HG03045 (cell line): ENCODE measurements around the gene PFDN2.
A peak's percentile ranks its signal among the peaks of the same experiment; 100 is the strongest.
"Not testable (repeated sequence)": the region's sequence is repeated elsewhere in the genome, so short reads cannot be mapped to it uniquely, and the experiment has no call there.

ENCODE experiments used
- ATAC-seq: cut with Tn5 transposase; IDR thresholded peaks from one replicate; pipeline ENCODE4 v1.9.1; 2021; ENCODE audit warnings: mild to moderate bottlenecking, moderate library complexity; ENCODE audit not compliant: unreplicated experiment

PFDN2 gene

DNA sequence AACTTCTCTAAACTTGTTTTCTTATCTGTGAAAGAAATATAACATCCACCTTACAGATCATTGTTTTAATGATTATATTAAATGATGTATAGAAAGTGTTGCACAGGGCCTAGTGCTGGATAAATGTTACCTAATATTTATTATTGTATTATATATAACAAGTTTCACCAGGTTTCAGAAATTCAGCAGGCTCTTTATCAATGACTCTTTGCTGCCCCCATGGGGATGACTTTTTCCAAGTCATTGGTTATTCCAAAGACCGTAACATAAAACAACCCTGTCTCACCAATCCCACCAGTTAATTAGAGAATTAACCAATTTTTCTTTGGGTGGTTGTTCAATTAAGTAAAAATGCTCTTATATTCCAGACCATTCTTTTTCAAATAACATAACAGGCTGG, 21.9 kb upstream of the PFDN2 start:
- no peak for ATAC-seq

DNA sequence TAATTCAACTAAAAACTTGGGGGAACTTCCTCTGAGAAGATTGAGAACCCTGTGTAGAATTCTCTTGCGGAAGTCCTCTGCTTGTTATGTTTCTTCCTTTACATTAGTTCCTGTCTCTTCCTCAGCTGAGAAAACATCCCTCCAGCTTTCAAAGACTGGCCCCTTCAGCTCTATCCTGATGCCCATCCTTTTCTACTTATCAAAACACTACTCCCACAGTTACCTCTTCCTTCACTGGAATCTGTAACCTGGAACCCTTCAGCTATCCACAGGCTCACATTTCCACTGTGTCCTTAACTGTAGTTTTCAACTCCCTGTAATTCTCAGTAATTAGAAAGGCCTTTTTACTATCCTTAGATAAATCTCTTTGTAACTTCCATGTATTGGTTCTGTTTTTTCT, 20.6 kb upstream of the PFDN2 start:
- no peak for ATAC-seq

DNA sequence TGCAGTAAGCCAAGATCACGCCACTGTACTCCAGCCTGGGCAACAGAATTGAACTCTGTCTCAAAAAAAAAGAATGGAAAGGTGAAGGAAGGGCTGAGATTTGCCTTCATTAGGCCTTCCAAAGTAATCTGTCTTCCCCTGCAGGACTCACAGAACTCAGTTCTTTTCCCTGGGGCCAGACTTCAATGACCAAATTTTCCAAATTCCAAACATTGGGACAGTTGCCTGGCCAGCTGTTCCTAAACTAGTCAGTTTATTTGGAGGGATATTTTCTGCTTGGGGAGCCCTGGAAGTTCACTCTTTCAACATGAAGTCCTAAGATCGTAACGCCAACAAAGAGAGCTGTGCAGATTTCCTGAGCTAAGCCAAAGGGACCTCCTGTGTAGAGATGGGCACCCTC, 20.0 kb upstream of the PFDN2 start:
- no peak for ATAC-seq

DNA sequence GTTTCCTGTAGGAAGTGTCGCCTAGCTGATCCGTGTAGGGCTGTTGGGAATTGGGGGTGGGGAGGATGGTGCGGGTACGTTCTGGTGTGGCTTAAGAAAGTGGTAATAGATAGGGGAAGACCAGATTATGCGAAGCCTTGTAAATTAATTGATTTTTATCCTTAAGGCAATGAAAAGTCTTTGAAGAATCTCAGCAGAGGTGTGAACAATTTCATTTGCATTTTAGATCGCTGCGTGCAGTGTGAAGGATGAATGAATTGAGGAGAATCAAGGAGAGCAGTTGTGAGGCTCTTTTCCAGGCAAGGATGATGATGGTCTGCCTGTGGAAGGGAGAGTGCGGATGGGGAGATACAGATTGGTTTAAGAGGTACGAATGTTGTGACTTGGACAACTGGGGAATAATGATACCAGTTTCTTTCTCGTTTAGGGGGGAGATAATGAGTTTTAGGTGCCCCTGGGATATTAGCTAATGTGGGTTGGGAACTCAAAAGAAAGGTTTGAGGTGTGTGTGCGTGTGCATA, 15.4 kb upstream of the PFDN2 start:
- ATAC-seq = no peak

DNA sequence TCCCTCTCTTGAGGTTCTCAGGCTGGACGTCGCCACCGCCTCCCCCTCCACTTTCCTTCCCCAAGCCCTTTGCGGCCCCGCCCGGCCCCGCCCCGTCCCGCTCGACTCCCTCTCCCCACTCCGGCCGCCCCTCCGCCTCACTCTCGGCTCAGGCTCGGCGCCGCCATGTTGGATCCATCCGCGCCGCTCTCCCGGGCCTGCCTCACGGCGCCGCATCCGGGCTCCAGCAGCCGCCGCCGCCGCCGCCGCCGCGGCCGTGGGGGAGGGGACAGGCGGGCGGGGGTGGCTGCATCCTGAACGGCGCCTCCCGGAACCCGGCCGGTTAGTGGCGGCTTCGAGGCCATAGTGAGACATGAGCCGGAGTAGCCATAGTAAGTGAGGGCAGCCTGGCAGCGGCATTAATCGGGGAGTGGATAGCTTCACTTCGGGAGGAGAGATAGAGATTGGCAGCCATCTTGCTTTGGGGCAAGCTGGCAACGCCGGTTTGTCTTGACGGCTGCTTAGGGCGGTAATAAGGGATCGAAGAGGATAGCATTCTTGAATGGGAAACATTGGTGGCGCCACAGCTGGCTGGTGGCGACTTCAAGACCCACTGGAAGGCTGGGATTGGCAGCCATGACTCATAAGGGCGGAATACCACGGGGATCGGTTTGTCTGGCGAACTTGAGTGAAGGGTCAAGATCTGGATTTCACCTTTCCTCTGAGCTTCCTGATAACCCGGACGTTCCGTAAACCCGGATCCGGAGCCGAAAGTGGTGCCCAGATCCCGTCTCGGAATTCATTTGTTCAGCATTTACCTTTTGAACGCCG, 14.8 kb upstream of the PFDN2 start, which contains the start of gene DEDD:
Gene DEDD (minus strand): TSS at position 258 of the 810 bp plus-strand sequence. CDS start 8,205 bp downstream, outside the sequence.
- peak; percentile 95 for ATAC-seq

DNA sequence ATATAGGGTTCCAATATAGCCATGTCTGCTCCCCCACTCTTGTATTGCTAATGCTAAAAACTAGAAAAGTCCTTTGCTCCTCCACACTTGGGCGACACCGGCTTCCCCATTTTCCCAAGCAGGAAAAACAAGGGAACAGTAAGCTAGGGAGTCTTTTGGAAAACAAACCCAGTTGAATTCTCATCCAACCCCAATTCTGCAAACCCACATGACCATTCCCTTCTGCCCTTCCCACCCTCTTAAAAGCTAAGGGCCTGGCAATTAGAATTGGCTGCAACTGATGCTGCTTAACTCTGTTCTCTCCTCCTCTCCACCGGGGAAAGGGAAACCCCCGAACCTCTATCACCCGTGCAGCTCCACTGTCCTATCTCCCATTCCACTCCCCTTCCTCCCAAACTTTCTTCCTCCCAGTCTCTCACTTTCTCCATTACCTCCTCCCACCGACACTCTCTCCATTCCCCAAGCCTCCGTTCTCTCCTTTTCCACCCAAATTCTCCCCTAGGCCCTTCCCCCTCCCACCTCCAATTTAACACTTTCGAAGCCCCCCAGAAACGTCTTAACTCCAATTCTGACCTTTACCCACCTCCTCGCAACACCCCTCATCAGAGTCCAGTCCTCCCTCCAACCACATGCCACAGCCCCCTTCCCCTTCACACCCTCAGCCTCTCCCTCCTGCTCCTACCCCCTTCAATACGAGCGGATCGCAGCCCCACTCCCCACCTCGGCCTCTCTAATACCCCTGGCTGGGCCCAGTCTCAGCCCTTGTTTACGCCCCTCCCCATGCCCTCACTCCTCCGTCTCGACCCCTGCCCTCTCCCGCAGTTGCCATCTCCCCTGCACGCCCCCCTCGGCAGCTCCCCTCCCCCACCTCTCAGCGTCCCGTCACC, 13.9 kb upstream of the PFDN2 start:
- no peak for ATAC-seq

DNA sequence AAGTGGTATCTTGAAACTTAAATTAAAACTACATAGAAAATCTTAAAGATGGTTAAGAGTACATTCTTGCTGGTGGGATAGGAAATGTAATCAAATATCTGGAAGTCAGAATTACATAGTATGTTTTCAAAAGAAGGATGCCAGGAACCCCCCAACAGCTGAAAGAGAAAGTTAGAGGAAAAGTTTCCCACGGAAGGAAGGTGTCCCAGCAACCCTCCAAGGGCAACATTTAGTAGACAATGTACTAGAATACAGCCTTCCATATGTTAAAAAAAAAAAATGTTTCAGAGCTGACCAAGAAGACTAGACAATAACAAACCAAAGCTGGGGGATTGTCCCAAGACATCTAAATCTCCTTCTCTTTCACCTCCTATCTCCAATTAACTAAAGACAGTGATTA, 12.4 kb upstream of the PFDN2 start:
- no peak for ATAC-seq

DNA sequence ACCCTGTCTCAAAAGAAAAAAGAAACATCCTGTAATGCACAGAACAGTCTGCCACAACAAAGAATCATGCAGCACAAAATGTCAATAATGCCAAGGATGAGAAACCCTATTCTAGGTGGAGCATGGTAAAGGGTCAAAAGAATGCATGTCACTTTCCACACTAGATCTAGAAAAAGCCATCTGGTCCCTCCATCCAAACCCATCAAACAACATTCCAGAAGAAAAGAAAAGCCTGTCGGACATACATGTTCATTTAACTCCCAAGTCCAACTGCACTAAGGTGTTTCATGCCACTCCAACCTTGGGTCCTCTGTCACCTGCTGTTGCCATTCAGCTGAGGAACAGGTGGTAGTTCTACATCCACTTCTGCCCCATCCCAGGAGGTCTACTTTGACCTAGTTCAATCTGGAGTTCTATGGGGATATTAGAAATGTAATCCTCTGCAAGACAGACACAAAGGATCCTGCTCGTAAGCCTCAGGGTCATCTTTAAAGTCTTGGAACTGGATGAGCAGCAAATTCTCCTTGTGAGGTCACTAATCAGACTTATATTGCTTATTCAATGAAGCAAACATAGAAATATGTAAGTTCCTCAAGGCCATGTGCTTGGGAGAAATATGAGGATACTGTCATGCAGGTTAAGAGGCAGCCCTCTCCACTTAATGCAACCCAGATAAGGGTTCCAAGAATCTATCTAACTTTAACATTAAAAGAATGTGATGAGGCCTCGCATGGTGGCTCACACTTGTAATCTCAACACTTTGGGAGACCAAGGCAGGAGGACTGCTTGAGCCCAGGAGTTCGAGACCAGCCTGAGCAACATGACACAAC, 11.0 kb upstream of the PFDN2 start:
- ATAC-seq = no peak

DNA sequence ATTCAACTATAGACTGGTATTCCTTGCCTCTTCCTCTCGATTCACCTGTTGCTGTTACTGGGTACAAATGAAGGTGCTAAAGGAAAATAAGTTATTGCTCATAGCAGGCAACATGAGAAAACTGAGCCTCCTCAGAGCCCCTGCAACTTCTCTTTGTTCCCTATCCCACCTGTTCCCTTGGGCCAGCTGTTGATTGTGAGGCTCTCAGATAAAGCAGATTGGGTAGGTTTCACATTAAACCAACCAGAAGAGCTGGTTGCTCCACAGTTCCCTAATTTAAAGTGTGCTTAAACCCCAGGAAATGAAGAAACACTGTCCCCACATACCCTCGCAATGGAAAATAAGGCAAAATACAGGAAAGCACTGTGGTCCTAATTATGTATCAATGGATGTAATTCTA, 9.8 kb upstream of the PFDN2 start:
- no peak for ATAC-seq

DNA sequence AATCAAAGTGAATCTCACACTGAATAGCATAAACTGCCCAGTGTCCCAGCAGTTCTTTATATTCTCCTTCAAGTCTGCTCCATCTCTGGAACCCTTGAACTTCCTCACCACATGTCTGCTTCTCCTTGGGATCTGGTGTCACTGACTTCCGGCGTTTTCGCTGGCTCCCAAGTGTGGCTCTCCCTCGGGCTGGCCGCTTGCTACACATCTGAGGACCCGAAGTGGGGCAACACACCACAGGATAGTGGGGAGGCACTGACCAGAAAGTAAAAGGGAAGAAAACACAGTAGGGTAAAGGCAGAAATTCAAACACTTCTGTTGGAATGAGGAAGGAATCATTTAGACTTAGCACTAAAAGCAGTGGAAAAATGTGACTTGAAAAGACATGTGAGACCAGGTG, 5.1 kb upstream of the PFDN2 start:
- no peak for ATAC-seq

DNA sequence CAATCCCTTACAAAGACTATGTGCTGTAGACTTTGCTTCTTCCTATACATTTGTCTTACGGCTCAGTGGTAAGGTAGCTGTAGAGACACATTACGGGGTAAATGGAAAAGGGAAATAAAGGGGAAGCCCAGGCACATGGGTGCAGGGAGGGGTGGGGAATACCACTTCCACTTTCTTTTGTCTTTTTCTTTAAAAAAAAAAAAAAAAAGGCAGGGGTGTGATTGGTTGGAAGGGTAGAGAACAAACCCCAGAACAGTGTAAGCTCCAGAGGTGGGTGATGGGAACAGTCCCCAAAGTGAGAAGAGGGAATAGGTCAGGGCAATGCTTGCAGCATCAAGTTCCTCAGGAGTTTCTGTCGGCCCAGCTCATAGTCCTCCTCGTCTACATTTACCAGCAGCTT, 4.0 kb upstream of the PFDN2 start:
- no peak for ATAC-seq

DNA sequence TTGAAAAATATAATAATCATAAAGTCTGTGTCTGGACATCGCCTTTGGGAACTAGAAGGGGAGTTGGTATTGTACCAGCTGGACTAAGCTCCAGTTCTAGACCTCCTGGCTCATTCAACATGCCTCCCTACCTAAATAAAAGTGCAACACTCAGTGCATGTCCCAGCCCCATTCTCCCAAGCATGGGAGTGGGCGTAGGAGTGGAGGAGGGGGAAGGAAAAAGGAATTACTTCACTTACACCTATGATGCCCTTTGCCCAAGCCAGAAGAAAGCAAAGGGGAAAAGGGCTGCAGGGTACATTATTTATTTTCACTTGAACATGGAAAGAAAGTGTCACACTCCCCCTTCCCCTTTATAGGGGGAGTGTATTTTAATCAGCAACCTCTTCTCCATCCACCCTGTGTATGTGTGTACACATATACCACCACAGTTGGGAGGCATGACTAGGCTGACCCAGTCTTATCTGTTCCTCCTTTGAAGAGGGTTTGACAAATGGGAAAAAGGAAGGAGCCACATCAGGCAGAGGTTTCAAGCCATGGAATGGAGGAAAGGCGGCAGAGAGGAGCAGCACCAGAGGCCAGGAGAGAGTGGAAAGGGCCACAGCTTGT, 3.3 kb upstream of the PFDN2 start:
- no peak for ATAC-seq

DNA sequence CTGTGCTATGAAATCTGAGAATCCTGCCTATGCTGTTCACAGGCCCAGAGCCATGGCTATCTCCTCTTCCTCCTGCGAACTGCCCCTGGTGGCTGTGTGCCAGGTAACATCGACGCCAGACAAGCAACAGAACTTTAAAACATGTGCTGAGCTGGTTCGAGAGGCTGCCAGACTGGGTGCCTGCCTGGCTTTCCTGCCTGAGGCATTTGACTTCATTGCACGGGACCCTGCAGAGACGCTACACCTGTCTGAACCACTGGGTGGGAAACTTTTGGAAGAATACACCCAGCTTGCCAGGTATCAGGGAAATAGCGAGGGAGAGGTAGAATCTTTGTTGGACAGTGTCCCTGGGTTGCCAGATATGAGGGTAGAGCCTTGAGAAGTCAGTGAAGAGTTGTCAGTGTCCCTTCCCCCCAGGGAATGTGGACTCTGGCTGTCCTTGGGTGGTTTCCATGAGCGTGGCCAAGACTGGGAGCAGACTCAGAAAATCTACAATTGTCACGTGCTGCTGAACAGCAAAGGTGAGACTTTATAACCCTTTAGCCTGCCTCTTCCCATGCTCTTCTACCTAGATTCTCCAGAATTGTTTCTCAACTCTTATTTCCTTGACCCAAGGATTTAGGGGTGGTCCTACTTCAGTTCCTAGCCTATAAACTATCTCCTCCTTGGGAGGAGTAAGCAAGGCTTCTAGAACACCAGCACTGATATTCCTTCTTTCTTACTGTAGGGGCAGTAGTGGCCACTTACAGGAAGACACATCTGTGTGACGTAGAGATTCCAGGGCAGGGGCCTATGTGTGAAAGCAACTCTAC, 1.5 kb upstream of the PFDN2 start:
- no peak for ATAC-seq

DNA sequence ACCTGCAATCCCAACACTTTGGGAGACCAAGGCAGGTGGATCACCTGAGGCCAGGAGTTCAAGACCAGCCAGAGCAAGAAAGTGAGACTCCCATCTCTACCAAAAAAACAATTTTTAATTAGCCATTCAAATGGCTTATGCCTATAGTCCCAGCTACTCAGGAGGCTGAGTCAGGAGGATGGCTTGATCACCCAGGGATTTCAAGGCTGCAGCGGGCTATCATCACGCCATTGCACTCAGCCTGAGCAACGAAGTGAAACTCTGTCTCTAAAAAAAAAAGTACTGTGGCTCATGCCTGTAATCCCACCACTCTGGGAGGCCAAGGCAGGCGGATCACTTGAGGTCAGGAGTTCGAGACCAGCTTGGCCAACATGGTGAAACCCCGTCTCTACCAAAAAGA, 1.9 kb downstream of the PFDN2 start:
- ATAC-seq = not testable (repeated sequence)

DNA sequence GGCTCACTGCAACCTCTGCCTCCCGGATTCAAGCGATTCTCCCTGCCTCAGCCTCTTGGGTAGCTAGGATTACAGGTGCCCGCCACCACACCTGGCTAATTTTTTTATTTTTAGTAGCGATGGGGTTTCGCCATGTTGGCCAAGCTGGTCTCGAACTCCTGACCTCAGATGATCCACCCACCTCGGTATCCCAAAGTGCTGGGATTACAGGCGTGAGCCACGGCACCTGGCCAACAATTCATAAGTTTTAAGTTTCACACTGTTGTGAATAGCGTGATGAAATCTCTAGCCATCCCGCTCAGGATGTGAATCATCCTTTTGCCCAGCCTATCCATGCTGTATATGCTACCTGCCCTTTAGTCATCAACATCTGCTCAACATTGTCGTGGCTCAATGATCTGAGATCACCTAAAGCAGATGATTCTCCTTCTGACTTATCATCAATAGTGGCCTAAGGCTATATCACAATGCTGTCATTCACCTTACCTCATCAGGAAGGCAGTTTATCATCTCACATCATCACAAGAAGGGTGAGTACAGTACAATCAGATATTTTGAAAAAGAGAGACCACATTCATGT, 2.6 kb downstream of the PFDN2 start:
- no peak for ATAC-seq

DNA sequence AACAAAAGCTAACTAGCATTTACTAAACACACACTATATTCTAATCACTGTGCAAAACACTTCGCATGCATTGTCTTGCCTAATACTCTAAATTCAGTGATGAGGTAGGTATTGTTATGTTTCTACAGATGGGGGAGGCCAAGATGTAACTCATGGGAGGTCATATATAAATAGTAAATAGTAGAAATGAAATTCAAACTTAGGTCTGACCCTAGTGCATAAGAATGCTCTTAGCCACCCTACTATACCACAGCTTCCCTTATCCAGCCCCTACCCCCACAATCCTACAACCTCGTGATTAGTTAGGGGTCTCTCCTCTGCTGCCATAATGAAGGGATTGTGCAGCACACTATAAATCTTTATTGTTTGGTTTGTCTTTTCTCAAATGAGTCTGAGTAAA, 3.3 kb downstream of the PFDN2 start:
- no peak for ATAC-seq

DNA sequence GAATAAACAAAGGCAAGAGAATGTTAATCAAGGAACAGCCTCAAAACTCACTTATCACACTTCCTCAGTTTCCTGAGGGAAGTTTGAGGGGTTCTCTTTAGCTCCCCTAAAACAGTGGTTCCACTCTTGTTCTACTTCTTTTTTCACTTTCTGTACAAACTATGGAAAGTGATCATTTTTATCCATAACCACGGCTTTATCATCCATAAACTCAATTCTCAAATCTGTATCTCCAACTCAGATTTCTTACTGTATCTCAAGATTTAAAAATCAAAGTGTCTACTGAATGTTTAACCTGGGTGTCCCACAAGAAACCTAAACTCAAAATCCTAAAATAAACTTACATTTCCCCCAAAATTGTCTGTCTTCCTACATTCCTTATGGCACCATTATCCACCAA, 3.9 kb downstream of the PFDN2 start:
- ATAC-seq = no peak

DNA sequence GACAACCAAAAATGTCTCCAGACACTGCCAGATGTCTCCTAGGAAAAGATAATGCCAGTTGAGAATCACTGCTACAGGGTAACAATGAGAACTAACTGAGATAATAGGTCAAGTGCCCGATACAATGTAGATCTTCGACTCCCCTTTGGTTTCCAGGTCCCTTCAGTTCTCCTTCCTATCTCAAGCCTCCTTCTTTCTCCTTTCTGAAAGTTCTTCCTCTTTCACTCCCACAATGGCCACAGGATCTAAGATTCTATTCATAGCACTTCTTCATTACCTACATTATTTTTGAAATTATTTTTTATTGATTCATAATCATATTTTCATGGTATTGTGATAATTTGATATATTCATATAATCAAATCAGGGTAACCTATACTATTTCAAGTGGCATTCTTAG, 6.3 kb downstream of the PFDN2 start:
- no peak for ATAC-seq

DNA sequence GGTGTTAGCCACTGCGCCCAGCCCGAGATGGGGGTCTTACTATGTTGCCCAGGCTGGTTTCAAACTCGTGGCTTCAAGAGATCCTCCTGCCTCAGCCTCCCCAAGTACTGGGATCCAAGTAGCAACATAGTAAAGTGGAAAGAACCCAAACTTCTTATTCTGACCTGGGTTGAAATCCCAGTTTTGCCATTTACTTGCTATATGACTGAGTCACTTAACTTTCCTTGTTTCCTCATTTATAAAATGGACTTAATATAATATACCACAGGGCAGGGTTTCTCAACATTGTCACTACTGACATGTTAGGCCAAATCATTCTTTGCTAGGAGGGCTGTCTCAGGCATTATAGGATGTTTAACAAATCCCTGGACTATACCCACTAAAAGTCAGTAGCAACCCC, 6.7 kb downstream of the PFDN2 start:
- ATAC-seq = no peak
